HCT116 (cell line): ENCODE measurements around the gene OS9. TPM values are rescaled to one million over a fixed set of nuclear protein-coding genes. Genes with fewer than 3 reads are reported as not detected.
"Not testable (repeated sequence)": the region's sequence is repeated elsewhere in the genome, so short reads cannot be mapped to it uniquely, and the experiment has no call there.

Experiments
- ATAC-seq: fragments of 200-7000 bp; cut with Tn5 transposase; 2 replicates; pipeline ENCODE4 v1.9.1; 2020; ENCODE audit warnings: mild to moderate bottlenecking, moderate library complexity
- BruUV-seq: library from RNA; stranded (reverse); fragments of 400-500 nt; replicated peaks from 2 replicates; lab custom pipeline; 2021; lab: Mats Ljungman, UMichigan
- CTCF ChIA-PET: fragments of 300-600 bp; sonication (Branson Sonifier 250); formaldehyde crosslinking; loops from one replicate; lab custom pipeline; 2021; ENCODE audit warnings: antibody characterized with exemption; lab: Charles Lee
- POLR2A ChIA-PET: fragments of 300-600, 350-600 bp; sonication (Branson Sonifier 250); formaldehyde crosslinking; loops from one replicate; lab custom pipeline; 2021; ENCODE audit warnings: antibody characterized with exemption; lab: Charles Lee
- RAD21 ChIA-PET, 2 experiments: fragments of 300-600 bp; sonication (Branson Sonifier 250); formaldehyde crosslinking; loops; one replicate each; lab custom pipeline; 2023; ENCODE audit warnings: low total read pairs in 2 of 2; ENCODE audit not compliant: uncharacterized antibody in 2 of 2, unreplicated experiment in 2 of 2, low non-redundant PET in 1 of 2; lab: Charles Lee
- DNase-seq: peaks from one replicate; pipeline ENCODE4 v3.0.0-alpha.2; 2010; ENCODE audit warnings: low read depth, low spot score
- H2AFZ ChIP-seq: fragments of 200-600 bp; shearing (Covaris generic), sonication (generic); 2 replicates; pipeline ENCODE4 v1.6.1; 2017; ENCODE audit warnings: low read depth, mixed run types, mixed read lengths, antibody characterized with exemption, low read length; ENCODE audit not compliant: poor library complexity, severe bottlenecking
- H3K27ac ChIP-seq: 2 replicates; pipeline ENCODE4 v1.5.1; 2012; ENCODE audit warnings: low read depth, low read length
- H3K27me3 ChIP-seq: fragments of 200-600 bp; sonication (generic); 2 replicates; pipeline ENCODE4 v1.6.1; 2016; ENCODE audit warnings: mixed run types, low read length, mixed read lengths; ENCODE audit not compliant: insufficient read depth
- H3K36me3 ChIP-seq, 2 experiments: fragments of 200-500 bp in 1 of 2; fragments of 200-600 bp in 1 of 2; sonication (Bioruptor generic) in 1 of 2; sonication (generic) in 1 of 2; 2 replicates each; pipeline versions ENCODE4 v1.5.1 to v1.6.1; 2014 to 2016; ENCODE audit warnings: low read length in 2 of 2, inconsistent platforms in 1 of 2, mixed read lengths in 1 of 2, mixed run types in 1 of 2; ENCODE audit not compliant: insufficient read depth in 2 of 2, control insufficient read depth in 1 of 2
- H3K4me1 ChIP-seq, 2 experiments: fragments of 200-600 bp in 1 of 2; sonication (generic) in 1 of 2; 2 replicates each; pipeline versions ENCODE4 v1.5.1 to v1.6.1; 2012 to 2017; ENCODE audit warnings: low read length in 2 of 2, inconsistent platforms in 1 of 2, mild to moderate bottlenecking in 1 of 2, mixed read lengths in 1 of 2, mixed run types in 1 of 2, moderate library complexity in 1 of 2; ENCODE audit not compliant: insufficient read depth in 2 of 2, control insufficient read depth in 1 of 2
- H3K4me2 ChIP-seq: fragments of 200-600 bp; sonication (generic); 2 replicates; pipeline ENCODE4 v1.6.1; 2017; ENCODE audit warnings: mixed run types, low read length, mixed read lengths
- H3K4me3 ChIP-seq, 2 experiments: fragments of 200-600 bp in 1 of 2; sonication (generic) in 1 of 2; replicated peaks in 1 of 2; 2 replicates each; pipeline ENCODE4 v1.5.1; 2011 to 2016; ENCODE audit warnings: low read length in 2 of 2, control low read depth in 1 of 2, low read depth in 1 of 2, mild to moderate bottlenecking in 1 of 2, mixed read lengths in 1 of 2, mixed run types in 1 of 2
- H3K79me2 ChIP-seq: fragments of 200-600 bp; sonication (generic); 2 replicates; pipeline ENCODE4 v1.6.1; 2017; ENCODE audit warnings: mild to moderate bottlenecking, mixed run types, low read length, moderate library complexity, mixed read lengths; ENCODE audit not compliant: insufficient read depth
- H3K9ac ChIP-seq: fragments of 200-600 bp; sonication (generic); 2 replicates; pipeline ENCODE4 v1.6.1; 2016; ENCODE audit warnings: low read length, mixed read lengths
- H3K9me2 ChIP-seq: fragments of 200-600 bp; sonication (generic), shearing (Covaris generic); 2 replicates; pipeline ENCODE4 v1.6.1; 2017; ENCODE audit warnings: mixed run types, mild to moderate bottlenecking, moderate library complexity; ENCODE audit not compliant: insufficient read depth
- H3K9me3 ChIP-seq, 2 experiments: fragments of 200-500 bp in 1 of 2; fragments of 200-600 bp in 1 of 2; sonication (Bioruptor generic) in 1 of 2; sonication (generic) in 1 of 2; 2 replicates each; pipeline ENCODE4 v1.6.1; 2014 to 2017; ENCODE audit warnings: low read length in 2 of 2, mixed read lengths in 2 of 2, inconsistent platforms in 1 of 2, low read depth in 1 of 2, mild to moderate bottlenecking in 1 of 2, mixed run types in 1 of 2, moderate library complexity in 1 of 2; ENCODE audit not compliant: control insufficient read depth in 1 of 2, insufficient read depth in 1 of 2
- H4K20me1 ChIP-seq: fragments of 200-600 bp; sonication (generic), shearing (Covaris generic); 2 replicates; pipeline ENCODE4 v1.6.1; 2017; ENCODE audit warnings: mixed run types, mild to moderate bottlenecking, moderate library complexity; ENCODE audit not compliant: insufficient read depth
- CBX3 ChIP-seq: IDR thresholded peaks from 2 replicates; pipeline ENCODE4 v1.6.1; 2012; ENCODE audit warnings: low read depth
- CEBPB ChIP-seq: IDR thresholded peaks from 2 replicates; pipeline ENCODE4 v1.6.1; 2012; ENCODE audit warnings: low read depth
- EGR1 ChIP-seq: IDR thresholded peaks from 2 replicates; pipeline ENCODE4 v1.6.1; 2012; ENCODE audit warnings: low read depth
- ELF1 ChIP-seq: IDR thresholded peaks from 2 replicates; pipeline ENCODE4 v1.6.1; 2012; ENCODE audit warnings: low read depth, borderline replicate concordance
- EZH2phosphoT487 ChIP-seq: fragments of 200-600 bp; IDR thresholded peaks from 2 replicates; pipeline ENCODE4 v1.6.1; 2018; ENCODE audit warnings: antibody characterized with exemption, borderline replicate concordance
- FOSL1 ChIP-seq: IDR thresholded peaks from 2 replicates; pipeline ENCODE4 v1.6.1; 2012; ENCODE audit warnings: low read depth
- SRF ChIP-seq: IDR thresholded peaks from 2 replicates; pipeline ENCODE4 v1.6.1; 2012; ENCODE audit warnings: low read depth
- YY1 ChIP-seq: IDR thresholded peaks from 2 replicates; pipeline ENCODE4 v1.6.1; 2011; ENCODE audit warnings: low read length, low read depth, moderate library complexity, mild to moderate bottlenecking; ENCODE audit not compliant: insufficient replicate concordance; ENCODE audit errors: extremely low read depth
- ZNF274 ChIP-seq: fragments of 200-500 bp; sonication (Bioruptor generic); IDR thresholded peaks from 2 replicates; pipeline ENCODE4 v1.6.1; 2014; ENCODE audit warnings: mild to moderate bottlenecking, low read depth, low read length, inconsistent platforms
- intact Hi-C: fragments of 100-400 bp; cut with micrococcal nuclease; formaldehyde crosslinking; loops from 2 replicates; pipeline ENCODE4 v1.10.0; 2022
- total RNA-seq: library from RNA; stranded (reverse); gene quantifications from one replicate; pipeline ENCODE4 v1.2.1, GENCODE V29; 2021; ENCODE audit not compliant: unreplicated experiment
- TF ChIP-seq, protein P1 (sequence below), 3 experiments: fragments of 200-600 bp in 1 of 3; sonication (generic) in 1 of 3; IDR thresholded peaks in 2 of 3; conservative IDR thresholded peaks in 1 of 3; 2 replicates each; pipeline ENCODE4 v1.5.1; 2012 to 2017; ENCODE audit warnings: low read depth in 2 of 3, low read length in 2 of 3, antibody characterized with exemption in 1 of 3, borderline replicate concordance in 1 of 3, control low read depth in 1 of 3, mild to moderate bottlenecking in 1 of 3, mixed read lengths in 1 of 3, mixed run types in 1 of 3, moderate library complexity in 1 of 3; ENCODE audit not compliant: insufficient read depth in 1 of 3
- TF ChIP-seq, protein P2 (sequence below): IDR thresholded peaks from 2 replicates; pipeline ENCODE4 v1.6.1; 2012; ENCODE audit warnings: low read depth

OS9 gene
- total RNA-seq, 1 experiment from 2014 or later: 98.4 TPM

DNA sequence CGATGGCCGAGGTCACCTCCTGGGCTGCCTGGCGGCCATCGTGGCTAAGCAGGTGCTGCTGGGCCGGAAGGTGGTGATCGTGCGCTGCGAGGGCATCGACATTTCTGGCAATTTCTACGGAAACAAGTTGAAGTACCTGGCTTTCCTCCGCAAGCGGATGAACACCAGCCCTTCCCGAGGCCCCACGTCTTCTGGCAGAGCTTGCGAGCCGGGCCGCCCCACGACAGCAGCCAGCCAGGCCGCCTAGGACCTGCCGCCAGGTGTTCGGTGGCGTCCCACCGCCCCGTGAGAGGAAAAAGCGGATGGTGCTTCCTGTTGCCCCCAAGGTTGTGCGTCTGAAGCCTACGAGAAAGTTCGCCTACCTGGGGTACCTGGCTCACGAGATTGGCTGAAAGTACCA lies 19.2 kb upstream of the OS9 start (continued):
- TF ChIP-seq, protein P1, sequence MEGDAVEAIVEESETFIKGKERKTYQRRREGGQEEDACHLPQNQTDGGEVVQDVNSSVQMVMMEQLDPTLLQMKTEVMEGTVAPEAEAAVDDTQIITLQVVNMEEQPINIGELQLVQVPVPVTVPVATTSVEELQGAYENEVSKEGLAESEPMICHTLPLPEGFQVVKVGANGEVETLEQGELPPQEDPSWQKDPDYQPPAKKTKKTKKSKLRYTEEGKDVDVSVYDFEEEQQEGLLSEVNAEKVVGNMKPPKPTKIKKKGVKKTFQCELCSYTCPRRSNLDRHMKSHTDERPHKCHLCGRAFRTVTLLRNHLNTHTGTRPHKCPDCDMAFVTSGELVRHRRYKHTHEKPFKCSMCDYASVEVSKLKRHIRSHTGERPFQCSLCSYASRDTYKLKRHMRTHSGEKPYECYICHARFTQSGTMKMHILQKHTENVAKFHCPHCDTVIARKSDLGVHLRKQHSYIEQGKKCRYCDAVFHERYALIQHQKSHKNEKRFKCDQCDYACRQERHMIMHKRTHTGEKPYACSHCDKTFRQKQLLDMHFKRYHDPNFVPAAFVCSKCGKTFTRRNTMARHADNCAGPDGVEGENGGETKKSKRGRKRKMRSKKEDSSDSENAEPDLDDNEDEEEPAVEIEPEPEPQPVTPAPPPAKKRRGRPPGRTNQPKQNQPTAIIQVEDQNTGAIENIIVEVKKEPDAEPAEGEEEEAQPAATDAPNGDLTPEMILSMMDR (IDR thresholded peaks at IDR 0.05 in 2 of 3, conservative IDR thresholded peaks at IDR 0.05 in 1 of 3; ENCODE audit: borderline replicate concordance in 1 of 3, insufficient read depth in 1 of 3, low read depth in 2 of 3, low read length in 2 of 3): no peak
- no peak for TF ChIP-seq FOSL1
- TF ChIP-seq CEBPB: no peak

DNA sequence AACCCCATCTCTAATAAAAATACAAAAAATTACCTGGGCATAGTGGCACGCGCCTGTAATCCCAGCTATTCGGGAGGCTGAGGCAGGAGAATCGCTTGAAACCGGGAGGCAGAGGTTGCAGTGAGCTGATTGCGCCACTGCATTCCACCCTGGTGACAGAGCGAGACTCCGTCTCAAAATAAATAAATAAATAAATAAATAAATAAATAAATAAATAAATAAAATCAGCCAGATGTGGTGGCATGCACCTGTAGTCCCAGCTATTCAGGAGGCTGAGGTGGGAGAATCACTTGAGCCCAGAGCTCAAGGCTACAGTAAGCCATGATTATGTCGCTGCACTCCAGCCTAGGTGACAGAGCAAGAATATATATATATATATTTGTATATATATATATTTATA lies 16.0 kb upstream of the OS9 start:
- RAD21 ChIA-PET, H3K4me1 ChIP-seq, H3K9ac ChIP-seq, H3K36me3 ChIP-seq, ATAC-seq, H3K9me3 ChIP-seq, DNase-seq, H2AFZ ChIP-seq, POLR2A ChIA-PET, H3K27ac ChIP-seq, BruUV-seq, H3K4me3 ChIP-seq, H3K79me2 ChIP-seq, H3K27me3 ChIP-seq, H3K4me2 ChIP-seq, intact Hi-C loops, CTCF ChIA-PET, H4K20me1 ChIP-seq, H3K9me2 ChIP-seq: not testable (repeated sequence)

DNA sequence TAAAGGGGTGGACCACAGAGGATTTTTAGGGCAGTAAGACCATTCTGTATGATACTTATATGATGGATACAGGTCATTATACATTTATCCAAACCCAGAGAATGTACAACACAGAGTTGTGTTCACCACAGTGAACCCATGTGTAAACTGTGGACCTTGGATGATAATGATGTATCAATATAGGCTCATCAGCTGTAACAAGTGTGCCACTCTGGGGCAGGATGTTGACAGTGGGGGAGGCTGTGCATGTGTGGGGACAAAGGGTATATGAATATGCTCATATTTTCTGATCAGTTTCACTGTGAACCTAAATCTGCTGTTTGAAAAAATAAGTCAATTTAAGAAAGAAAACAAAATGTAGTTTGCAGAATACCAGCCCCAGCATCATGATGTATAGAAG lies 14.2 kb upstream of the OS9 start:
- no peaks in the 10 kb centered on the region for H3K9me3 ChIP-seq
- POLR2A ChIA-PET: no interaction called here
- DNase-seq: no peak
- ATAC-seq: no peak
- H3K9ac ChIP-seq: no peak overlapping the region
- no peaks in the 10 kb centered on the region for H3K79me2 ChIP-seq
- H3K36me3 ChIP-seq: no peaks in the 10 kb centered on the region
- no peaks in the 10 kb centered on the region for H4K20me1 ChIP-seq
- H2AFZ ChIP-seq: no peak overlapping the region
- H3K27me3 ChIP-seq: no peaks in the 10 kb centered on the region
- no peaks in the 10 kb centered on the region for H3K4me1 ChIP-seq
- H3K4me2 ChIP-seq: no peak overlapping the region
- BruUV-seq: no TSS peak
- CTCF ChIA-PET: no interaction called here
- RAD21 ChIA-PET: no interaction called here
- H3K9me2 ChIP-seq: no peaks in the 10 kb centered on the region
- no peak overlapping the region for H3K27ac ChIP-seq
- intact Hi-C loops: no loop called here
- H3K4me3 ChIP-seq: no peak overlapping the region
- TF ChIP-seq, protein P2, sequence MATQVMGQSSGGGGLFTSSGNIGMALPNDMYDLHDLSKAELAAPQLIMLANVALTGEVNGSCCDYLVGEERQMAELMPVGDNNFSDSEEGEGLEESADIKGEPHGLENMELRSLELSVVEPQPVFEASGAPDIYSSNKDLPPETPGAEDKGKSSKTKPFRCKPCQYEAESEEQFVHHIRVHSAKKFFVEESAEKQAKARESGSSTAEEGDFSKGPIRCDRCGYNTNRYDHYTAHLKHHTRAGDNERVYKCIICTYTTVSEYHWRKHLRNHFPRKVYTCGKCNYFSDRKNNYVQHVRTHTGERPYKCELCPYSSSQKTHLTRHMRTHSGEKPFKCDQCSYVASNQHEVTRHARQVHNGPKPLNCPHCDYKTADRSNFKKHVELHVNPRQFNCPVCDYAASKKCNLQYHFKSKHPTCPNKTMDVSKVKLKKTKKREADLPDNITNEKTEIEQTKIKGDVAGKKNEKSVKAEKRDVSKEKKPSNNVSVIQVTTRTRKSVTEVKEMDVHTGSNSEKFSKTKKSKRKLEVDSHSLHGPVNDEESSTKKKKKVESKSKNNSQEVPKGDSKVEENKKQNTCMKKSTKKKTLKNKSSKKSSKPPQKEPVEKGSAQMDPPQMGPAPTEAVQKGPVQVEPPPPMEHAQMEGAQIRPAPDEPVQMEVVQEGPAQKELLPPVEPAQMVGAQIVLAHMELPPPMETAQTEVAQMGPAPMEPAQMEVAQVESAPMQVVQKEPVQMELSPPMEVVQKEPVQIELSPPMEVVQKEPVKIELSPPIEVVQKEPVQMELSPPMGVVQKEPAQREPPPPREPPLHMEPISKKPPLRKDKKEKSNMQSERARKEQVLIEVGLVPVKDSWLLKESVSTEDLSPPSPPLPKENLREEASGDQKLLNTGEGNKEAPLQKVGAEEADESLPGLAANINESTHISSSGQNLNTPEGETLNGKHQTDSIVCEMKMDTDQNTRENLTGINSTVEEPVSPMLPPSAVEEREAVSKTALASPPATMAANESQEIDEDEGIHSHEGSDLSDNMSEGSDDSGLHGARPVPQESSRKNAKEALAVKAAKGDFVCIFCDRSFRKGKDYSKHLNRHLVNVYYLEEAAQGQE: no peak
- TF ChIP-seq FOSL1 (no peak), YY1 (no peak), EZH2phosphoT487 (no peak), ELF1 (no peak), EGR1 (no peak), CBX3 (no peak), ZNF274 (no peak), SRF (no peak), CEBPB (no peak)
